K562 (cell line): ENCODE measurements around the gene PRKAG2.

Source experiments
- CBX2 ChIP-seq: fragments of 200-600 bp; sonication (generic); IDR thresholded peaks from one replicate; pipeline ENCODE4 v1.6.1; 2012; ENCODE audit warnings: mild to moderate bottlenecking, low read length, inconsistent platforms; ENCODE audit not compliant: insufficient read depth, poor library complexity, severe bottlenecking
- CEBPB ChIP-seq: fragments of 450-650 bp; IDR thresholded peaks from 2 replicates; pipeline ENCODE4 v1.6.1; 2016; ENCODE audit warnings: missing genetic modification characterization, missing compliant biosample characterization
- JUN ChIP-seq, 2 experiments: sonication (generic) in 1 of 2; formaldehyde crosslinking in 1 of 2; IDR thresholded peaks; 2 replicates each; pipeline versions ENCODE4 v1.6.1 to v1.8.0; 2012 to 2022; ENCODE audit warnings: borderline replicate concordance in 2 of 2, mild to moderate bottlenecking in 2 of 2, improper control_type of control experiment in 1 of 2, low read depth in 1 of 2, low read length in 1 of 2, missing genetic modification reagents in 1 of 2
- PHF8 ChIP-seq: fragments of 200-600 bp; sonication (generic); IDR thresholded peaks from 2 replicates; pipeline ENCODE4 v1.6.1; 2012; ENCODE audit warnings: mixed run types, mild to moderate bottlenecking, inconsistent platforms, low read length, moderate library complexity, borderline replicate concordance
- RNF2 ChIP-seq: sonication (generic); IDR thresholded peaks from 2 replicates; pipeline ENCODE4 v1.6.1; 2016
- ZNF12 ChIP-seq: sonication (generic); formaldehyde crosslinking; IDR thresholded peaks from 2 replicates; pipeline ENCODE4 v1.4.0; 2020; ENCODE audit warnings: mild to moderate bottlenecking, missing genetic modification reagents
- TF ChIP-seq, protein P1 (sequence below): fragments of 450-650 bp; IDR thresholded peaks from 2 replicates; pipeline ENCODE4 v1.6.1; 2016
- TF ChIP-seq, protein P2 (sequence below), 3 experiments: IDR thresholded peaks in 2 of 3; conservative IDR thresholded peaks in 1 of 3; 2 replicates each; pipeline ENCODE4 v1.5.1; 2011 to 2012; ENCODE audit warnings: low read length in 3 of 3, mild to moderate bottlenecking in 3 of 3, control low read depth in 2 of 3, improper control_type of control experiment in 1 of 3, inconsistent platforms in 1 of 3, low read depth in 1 of 3, mixed read lengths in 1 of 3, moderate library complexity in 1 of 3; ENCODE audit not compliant: insufficient read depth in 2 of 3

DNA sequence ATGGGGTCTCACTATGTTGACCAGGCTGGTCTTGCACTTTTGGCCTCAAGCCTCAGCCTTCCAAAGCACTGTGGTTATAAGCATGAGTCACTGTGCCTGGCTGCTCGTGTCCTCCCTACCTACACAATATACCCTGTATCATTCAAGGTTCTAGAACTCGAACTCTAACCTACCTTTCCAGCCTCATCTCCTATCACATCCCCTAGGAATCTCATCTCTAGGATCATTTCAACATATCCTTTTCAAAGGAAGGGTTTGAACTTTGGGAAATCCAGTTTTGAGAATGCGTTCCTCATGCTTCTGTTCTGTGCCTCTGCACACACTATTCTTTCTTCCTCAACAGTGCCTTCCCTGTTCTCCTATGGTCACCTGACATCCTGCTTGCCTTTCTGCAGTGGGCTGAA lies 269.4 kb downstream of the PRKAG2 start:
- TF ChIP-seq CEBPB (tag) (no peak), RNF2 (no peak), PHF8 (no peak), JUN (IDR thresholded peaks at IDR 0.05; ENCODE audit: borderline replicate concordance, low read depth, low read length) (no peak), JUN (CRISPR knock-in tag; IDR thresholded peaks at IDR 0.05; ENCODE audit: borderline replicate concordance) (no peak), ZNF12 (no peak), CBX2 (no peak)
- TF ChIP-seq, protein P1, sequence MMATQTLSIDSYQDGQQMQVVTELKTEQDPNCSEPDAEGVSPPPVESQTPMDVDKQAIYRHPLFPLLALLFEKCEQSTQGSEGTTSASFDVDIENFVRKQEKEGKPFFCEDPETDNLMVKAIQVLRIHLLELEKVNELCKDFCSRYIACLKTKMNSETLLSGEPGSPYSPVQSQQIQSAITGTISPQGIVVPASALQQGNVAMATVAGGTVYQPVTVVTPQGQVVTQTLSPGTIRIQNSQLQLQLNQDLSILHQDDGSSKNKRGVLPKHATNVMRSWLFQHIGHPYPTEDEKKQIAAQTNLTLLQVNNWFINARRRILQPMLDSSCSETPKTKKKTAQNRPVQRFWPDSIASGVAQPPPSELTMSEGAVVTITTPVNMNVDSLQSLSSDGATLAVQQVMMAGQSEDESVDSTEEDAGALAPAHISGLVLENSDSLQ, result no peak
- TF ChIP-seq, protein P2, sequence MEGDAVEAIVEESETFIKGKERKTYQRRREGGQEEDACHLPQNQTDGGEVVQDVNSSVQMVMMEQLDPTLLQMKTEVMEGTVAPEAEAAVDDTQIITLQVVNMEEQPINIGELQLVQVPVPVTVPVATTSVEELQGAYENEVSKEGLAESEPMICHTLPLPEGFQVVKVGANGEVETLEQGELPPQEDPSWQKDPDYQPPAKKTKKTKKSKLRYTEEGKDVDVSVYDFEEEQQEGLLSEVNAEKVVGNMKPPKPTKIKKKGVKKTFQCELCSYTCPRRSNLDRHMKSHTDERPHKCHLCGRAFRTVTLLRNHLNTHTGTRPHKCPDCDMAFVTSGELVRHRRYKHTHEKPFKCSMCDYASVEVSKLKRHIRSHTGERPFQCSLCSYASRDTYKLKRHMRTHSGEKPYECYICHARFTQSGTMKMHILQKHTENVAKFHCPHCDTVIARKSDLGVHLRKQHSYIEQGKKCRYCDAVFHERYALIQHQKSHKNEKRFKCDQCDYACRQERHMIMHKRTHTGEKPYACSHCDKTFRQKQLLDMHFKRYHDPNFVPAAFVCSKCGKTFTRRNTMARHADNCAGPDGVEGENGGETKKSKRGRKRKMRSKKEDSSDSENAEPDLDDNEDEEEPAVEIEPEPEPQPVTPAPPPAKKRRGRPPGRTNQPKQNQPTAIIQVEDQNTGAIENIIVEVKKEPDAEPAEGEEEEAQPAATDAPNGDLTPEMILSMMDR (IDR thresholded peaks at IDR 0.05 in 2 of 3, conservative IDR thresholded peaks at IDR 0.05 in 1 of 3; ENCODE audit: insufficient read depth in 2 of 3, low read depth in 1 of 3, low read length in 3 of 3), result no peak
